ENCODE data around the gene OR52M1.

OR52M1 gene

GRCh38 chr11:4544891-4545290 is at the start of gene OR52M1:
Gene OR52M1, plus strand, starts transcription at chr11:4545191. Its CDS starts 0 bp downstream, at chr11:4545191.
- Histone ChIP-seq H3K4me1 (peaks cover 0 to 6% (median 0%) of the 10 kb centered on the region in 10 experiments; a peak in 1 of 20 replicates), H3K9ac (no peak within 1 kb of the TSS), H3K27me3 (no peaks in the 10 kb centered on the region), H3K27ac (no peak within 1 kb of the TSS), H3K9me3 (replicated peaks in 1 of 11) (no peaks in the 10 kb centered on the region; a peak in 2 of 22 replicates), H3K4me3 (no peak within 1 kb of the TSS), H3K4me2 (no peak within 1 kb of the TSS), H3K36me3 (no peaks in the 10 kb centered on the region), H4K20me1 (no peaks in the 10 kb centered on the region)
- no peak for TF ChIP-seq Cebpa-rat (IDR thresholded peaks at IDR 0.05)

- H3K27me3 ChIP-seq = no peaks in the 10 kb centered on the region
- peaks cover 0 to 9% (median 7%) of the 10 kb centered on the region in 11 experiments; a peak in 9 of 22 replicates for H3K9me3 ChIP-seq (replicated peaks in 1 of 11)
- peaks cover 0 to 6% (median 0%) of the 10 kb centered on the region in 10 experiments; a peak in 1 of 20 replicates for H3K4me1 ChIP-seq
- no peaks in the 10 kb centered on the region for H4K20me1 ChIP-seq
- no peak overlapping the region for H3K9ac ChIP-seq
- H3K27ac ChIP-seq = no peak overlapping the region
- no peak overlapping the region for H3K4me3 ChIP-seq
- no peak for TF ChIP-seq Cebpa-rat (IDR thresholded peaks at IDR 0.05)
- H3K36me3 ChIP-seq = no peaks in the 10 kb centered on the region
- no peak overlapping the region for H3K4me2 ChIP-seq
These were observed 49.5 kb upstream of the OR52M1 start for GRCh38 chr11:4495487-4495886.

GRCh38 chr11:4495986-4496385 is 49.0 kb upstream of the OR52M1 start:
- peaks cover 0 to 6% (median 0%) of the 10 kb centered on the region in 10 experiments; a peak in 1 of 20 replicates for H3K4me1 ChIP-seq
- H3K27me3 ChIP-seq = no peaks in the 10 kb centered on the region
- TF ChIP-seq Cebpa-rat (IDR thresholded peaks at IDR 0.05) = no peak

GRCh38 chr11:4496557-4497248 is 48.3 kb upstream of the OR52M1 start:
- H3K9me3 ChIP-seq (replicated peaks in 1 of 11) = peaks cover 0 to 4% (median 3%) of the 10 kb centered on the region in 11 experiments; a peak in 7 of 22 replicates
- no peak overlapping the region for H3K4me2 ChIP-seq
- H3K9ac ChIP-seq = no peak overlapping the region
- TF ChIP-seq Cebpa-rat (IDR thresholded peaks at IDR 0.05) = no peak
- H3K4me1 ChIP-seq = peaks cover 0 to 6% (median 0%) of the 10 kb centered on the region in 10 experiments; a peak in 1 of 20 replicates
- no peaks in the 10 kb centered on the region for H3K27me3 ChIP-seq
- no peaks in the 10 kb centered on the region for H3K36me3 ChIP-seq
- H3K4me3 ChIP-seq = no peak overlapping the region
- H4K20me1 ChIP-seq = no peaks in the 10 kb centered on the region
- no peak overlapping the region for H3K27ac ChIP-seq

More at GRCh38 chr11:4495986-4496385, 49.0 kb upstream of the OR52M1 start:
- Histone ChIP-seq H3K9me3 (replicated peaks in 1 of 11) (peaks cover 0 to 9% (median 7%) of the 10 kb centered on the region in 11 experiments; a peak in 9 of 22 replicates), H3K9ac (no peak overlapping the region), H3K27ac (no peak overlapping the region), H3K4me3 (no peak overlapping the region), H4K20me1 (no peaks in the 10 kb centered on the region), H3K36me3 (no peaks in the 10 kb centered on the region), H3K4me2 (no peak overlapping the region)

GRCh38 chr11:4508886-4509285 is 36.1 kb upstream of the OR52M1 start:
- Histone ChIP-seq H3K27ac (no peak overlapping the region), H3K4me1 (peaks cover 0 to 20% (median 12%) of the 10 kb centered on the region in 10 experiments; a peak in 18 of 20 replicates), H3K4me3 (no peak overlapping the region), H3K4me2 (peak overlapping the region in 4 of 11 experiments; percentile 2 to 41 (median 6); a peak in 4 of 22 replicates), H3K9me3 (replicated peaks in 1 of 11) (peaks cover 6 to 18% (median 15%) of the 10 kb centered on the region in 11 experiments; a peak in 15 of 22 replicates), H4K20me1 (no peaks in the 10 kb centered on the region), H3K36me3 (no peaks in the 10 kb centered on the region), H3K27me3 (no peaks in the 10 kb centered on the region), H3K9ac (no peak overlapping the region)
- no peak for TF ChIP-seq Cebpa-rat (IDR thresholded peaks at IDR 0.05)

GRCh38 chr11:4511282-4512245 is 33.4 kb upstream of the OR52M1 start:
- no peak for TF ChIP-seq Cebpa-rat (IDR thresholded peaks at IDR 0.05)
- no peak overlapping the region for H3K9ac ChIP-seq
- H3K9me3 ChIP-seq (replicated peaks in 1 of 11) = peaks cover 6 to 17% (median 15%) of the 10 kb centered on the region in 11 experiments; a peak in 15 of 22 replicates
- no peaks in the 10 kb centered on the region for H4K20me1 ChIP-seq
- H3K4me1 ChIP-seq = peaks cover 0 to 20% (median 12%) of the 10 kb centered on the region in 10 experiments; a peak in 18 of 20 replicates
- no peaks in the 10 kb centered on the region for H3K27me3 ChIP-seq
- H3K4me3 ChIP-seq = no peak overlapping the region
- H3K36me3 ChIP-seq = no peaks in the 10 kb centered on the region
- peak overlapping the region in 1 of 11 experiments; percentile 56; a peak in 1 of 22 replicates for H3K4me2 ChIP-seq
- H3K27ac ChIP-seq = no peak overlapping the region

- H3K9me3 ChIP-seq (replicated peaks in 1 of 11) = no peaks in the 10 kb centered on the region
- no peak overlapping the region for H3K4me3 ChIP-seq
- TF ChIP-seq Cebpa-rat (IDR thresholded peaks at IDR 0.05) = no peak
- no peak overlapping the region for H3K4me2 ChIP-seq
- H3K27me3 ChIP-seq = no peaks in the 10 kb centered on the region
- no peaks in the 10 kb centered on the region for H4K20me1 ChIP-seq
- H3K9ac ChIP-seq = no peak overlapping the region
- no peaks in the 10 kb centered on the region for H3K36me3 ChIP-seq
- no peak overlapping the region for H3K27ac ChIP-seq
- peaks cover 0 to 13% (median 10%) of the 10 kb centered on the region in 10 experiments; a peak in 15 of 20 replicates for H3K4me1 ChIP-seq
These were observed 30.8 kb upstream of the OR52M1 start for GRCh38 chr11:4514196-4514595.

- no peak overlapping the region for H3K4me2 ChIP-seq
- peaks cover 0 to 4% (median 0%) of the 10 kb centered on the region in 10 experiments; a peak in 1 of 20 replicates for H3K4me1 ChIP-seq
- no peaks in the 10 kb centered on the region for H4K20me1 ChIP-seq
- no peaks in the 10 kb centered on the region for H3K9me3 ChIP-seq (replicated peaks in 1 of 11)
- no peaks in the 10 kb centered on the region for H3K27me3 ChIP-seq
- H3K36me3 ChIP-seq = no peaks in the 10 kb centered on the region
- H3K4me3 ChIP-seq = no peak overlapping the region
- no peak for TF ChIP-seq Cebpa-rat (IDR thresholded peaks at IDR 0.05)
- H3K9ac ChIP-seq = no peak overlapping the region
- no peak overlapping the region for H3K27ac ChIP-seq
These were observed 22.7 kb upstream of the OR52M1 start for GRCh38 chr11:4522339-4522738.

GRCh38 chr11:4522752-4523151 is 22.2 kb upstream of the OR52M1 start:
- H3K4me1 ChIP-seq = peaks cover 0 to 4% (median 0%) of the 10 kb centered on the region in 10 experiments; a peak in 1 of 20 replicates
- no peaks in the 10 kb centered on the region for H3K36me3 ChIP-seq
- H4K20me1 ChIP-seq = no peaks in the 10 kb centered on the region
- TF ChIP-seq Cebpa-rat (IDR thresholded peaks at IDR 0.05) = no peak
- no peak overlapping the region for H3K4me3 ChIP-seq
- no peak overlapping the region for H3K27ac ChIP-seq
- H3K9ac ChIP-seq = no peak overlapping the region
- H3K27me3 ChIP-seq = no peaks in the 10 kb centered on the region
- no peak overlapping the region for H3K4me2 ChIP-seq
- no peaks in the 10 kb centered on the region for H3K9me3 ChIP-seq (replicated peaks in 1 of 11)

All from BLaER1 treated with 17β-estradiol and CSF1 and Interleukin-3, amounts not matched to agents 10 nM and 100 nM (cell line).